ENCODE data around the gene LMBRD1. TPM values are rescaled to one million over a fixed set of nuclear protein-coding genes. Genes with fewer than 3 reads are reported as not detected.

The LMBRD1 gene
- total and polyA plus RNA-seq, 2 of the 13 experiments (the other 11 are each of a cell fraction or from before 2014, with no cell fraction given): 18.9 to 21.5 TPM

GRCh38 chr6:69630767-69631166 is 166.0 kb downstream of the LMBRD1 start:
- POLR2A ChIA-PET: no interaction called here
- DNase-seq (ENCODE audit: low spot score) (no peak), FAIRE-seq (no peak), ATAC-seq (no peak)
- Histone ChIP-seq H3K4me3 (replicated peaks in 1 of 3; ENCODE audit: insufficient read depth in 1 of 3, low read depth in 2 of 3, low read length in 3 of 3) (no peak overlapping the region), H2AFZ (ENCODE audit: low read length) (no peak overlapping the region), H3K27ac (ENCODE audit: extremely low read length, insufficient read depth, low read length) (no peak overlapping the region), H3K4me1 (ENCODE audit: insufficient read depth, low read length) (no peaks in the 10 kb centered on the region), H3K27me3 (ENCODE audit: control insufficient read depth in 1 of 2, insufficient read depth in 2 of 2, low read length in 2 of 2) (no peaks in the 10 kb centered on the region), H3K36me3 (replicated peaks in 1 of 2; ENCODE audit: control insufficient read depth in 1 of 2, insufficient read depth in 2 of 2, low read length in 2 of 2) (no peaks in the 10 kb centered on the region), H4K20me1 (ENCODE audit: insufficient read depth, low read length) (no peaks in the 10 kb centered on the region), H3K9ac (ENCODE audit: insufficient read depth, low read depth, low read length) (no peak overlapping the region), H3K4me2 (ENCODE audit: low read depth, low read length) (no peak overlapping the region), H3K9me3 (ENCODE audit: low read length) (no peaks in the 10 kb centered on the region), H3K79me2 (ENCODE audit: insufficient read depth, low read length) (no peaks in the 10 kb centered on the region)
- 0% methylated on average over 1 of the region's 1 CpG for WGBS (ENCODE audit: low lambda C conversion rate)
- no TSS peak for BruUV-seq (replicated peaks)
- in situ Hi-C loops (cut with HindIII; ENCODE audit: extremely low pct_ligation_motif_present, low pct_unique_long_range_greater_than_20kb) (no loop called here), intact Hi-C loops (cut with micrococcal nuclease; ENCODE audit: unreplicated experiment) (no loop called here)
- CTCF ChIA-PET (ENCODE audit: low intra/inter-chr PET ratio, low total read pairs): no interaction called here
- TF ChIP-seq RFXAP (CRISPR knock-in tag; IDR thresholded peaks at IDR 0.05; ENCODE audit: borderline replicate concordance): no peak
- no peak for TF ChIP-seq E2F5 (CRISPR knock-in tag; conservative IDR thresholded peaks at IDR 0.05)
- TF ChIP-seq HCFC1 (IDR thresholded peaks at IDR 0.05; ENCODE audit: low read depth, low read length): no peak
- TF ChIP-seq ZNF770 (CRISPR knock-in tag; IDR thresholded peaks at IDR 0.05): no peak
- no peak for TF ChIP-seq PCBP2 (optimal IDR thresholded peaks at IDR 0.05; ENCODE audit: low read depth, low read length, poor library complexity, severe bottlenecking)
- TF ChIP-seq PATZ1 (CRISPR knock-in tag; IDR thresholded peaks at IDR 0.05): no peak
- TF ChIP-seq ZBED4 (CRISPR knock-in tag; IDR thresholded peaks at IDR 0.05; ENCODE audit: borderline replicate concordance): no peak
- no peak for TF ChIP-seq ZNF138 (CRISPR knock-in tag; IDR thresholded peaks at IDR 0.05; ENCODE audit: low read depth)
- TF ChIP-seq RBM39 (IDR thresholded peaks at IDR 0.05; ENCODE audit: low read depth, low read length, poor library complexity, severe bottlenecking): no peak
- TF ChIP-seq ZNF136 (CRISPR knock-in tag; IDR thresholded peaks at IDR 0.05; ENCODE audit: low read depth): no peak
- no peak for TF ChIP-seq CREBL2 (CRISPR knock-in tag; IDR thresholded peaks at IDR 0.05; ENCODE audit: borderline replicate concordance)
- TF ChIP-seq KAT2B (IDR thresholded peaks at IDR 0.05; ENCODE audit: borderline replicate concordance, low read depth, low read length): no peak
- no peak for TF ChIP-seq ZNF772 (CRISPR knock-in tag; IDR thresholded peaks at IDR 0.05)
- TF ChIP-seq PREB (CRISPR knock-in tag; IDR thresholded peaks at IDR 0.05): no peak
- no peak for TF ChIP-seq NFRKB (IDR thresholded peaks at IDR 0.05)

Data from HepG2 (cell line).